Activated CD8-positive, alpha-beta memory T cell treated with anti-CD3 and anti-CD28 coated beads, Interleukin-2, amount 10 ng/mL, durations not matched to agents 7 days and 5 days (primary cell): Measurements from ENCODE around the gene TMC5. TPM values are rescaled to one million over a fixed set of nuclear protein-coding genes. Genes with fewer than 3 reads are reported as not detected.
"Not testable (repeated sequence)": the region's sequence is repeated elsewhere in the genome, so short reads cannot be mapped to it uniquely, and the experiment has no call there.

ENCODE experiments used
- ATAC-seq: fragments of 150-1000 bp; cut with Tn5 transposase; one replicate; pipeline ENCODE4 v1.10.0; 2021; ENCODE audit warnings: moderate library complexity
- CTCF ChIA-PET: fragments of 350-600 bp; sonication (Branson Sonifier 250); formaldehyde crosslinking; loops from one replicate; lab custom pipeline; 2021; ENCODE audit warnings: antibody characterized with exemption; lab: Charles Lee
- DNase-seq: peaks from one replicate; pipeline ENCODE4 v3.0.0-alpha.2; 2020
- H3K27ac Mint-ChIP-seq: one replicate; pipeline ENCODE4 v1.8.0; 2021; ENCODE audit warnings: mild to moderate bottlenecking, mixed read lengths
- H3K27me3 Mint-ChIP-seq: one replicate; pipeline ENCODE4 v1.8.0; 2021; ENCODE audit warnings: mixed read lengths
- H3K36me3 Mint-ChIP-seq: one replicate; pipeline ENCODE4 v1.8.0; 2021; ENCODE audit warnings: mild to moderate bottlenecking, mixed read lengths
- H3K4me1 Mint-ChIP-seq: one replicate; pipeline ENCODE4 v1.8.0; 2021; ENCODE audit warnings: mixed read lengths
- H3K4me3 Mint-ChIP-seq: one replicate; pipeline ENCODE4 v1.8.0; 2021; ENCODE audit warnings: mild to moderate bottlenecking, moderate library complexity, mixed read lengths
- H3K9me3 Mint-ChIP-seq: one replicate; pipeline ENCODE4 v1.8.0; 2022; ENCODE audit warnings: low read depth, mixed read lengths
- total RNA-seq, 2 experiments: library from RNA; stranded (reverse); gene quantifications; one replicate each; pipeline ENCODE4 v1.2.3, GENCODE V29; 2021

TMC5 gene
- total RNA-seq, 2 experiments from 2014 or later: 0.09 TPM; not detected in 1

DNA sequence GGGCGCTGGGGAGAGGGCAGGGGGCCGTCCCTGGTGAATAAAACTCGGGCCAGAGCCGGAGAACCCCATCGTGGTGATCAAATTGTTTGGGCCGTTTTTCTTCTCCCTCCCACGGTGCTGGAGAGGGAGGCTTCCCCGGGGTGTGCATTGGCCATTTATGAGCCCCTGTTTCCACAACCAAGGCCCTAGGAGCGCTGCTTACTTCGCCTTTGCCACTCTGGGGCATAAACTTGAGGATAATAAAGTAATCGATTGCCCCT is 106.6 kb downstream of the TMC5 start:
- no peaks in the 10 kb centered on the region for H3K9me3 Mint-ChIP-seq
- CTCF ChIA-PET: interaction anchor here (0.6 to 5.1 kb wide), 10 partner anchors 15 to 723 kb away, joined by 3 to 41 read pairs (median 3); partner anchors contain the start of genes ARL6IP1 and VPS35L
- H3K4me1 Mint-ChIP-seq: peaks cover 38% of the 10 kb centered on the region
- peaks cover 19% of the 10 kb centered on the region for H3K36me3 Mint-ChIP-seq
- H3K27me3 Mint-ChIP-seq: no peaks in the 10 kb centered on the region
- peak overlapping the region; percentile 92 for H3K4me3 Mint-ChIP-seq
- DNase-seq: peak; percentile 42
- ATAC-seq: no peak
- peak overlapping the region; percentile 93 for H3K27ac Mint-ChIP-seq

- CTCF ChIA-PET: interaction anchor here (0.6 to 5.1 kb wide), 10 partner anchors 14 to 723 kb away, joined by 3 to 41 read pairs (median 3); partner anchors contain the start of genes ARL6IP1 and VPS35L
- Mint-ChIP-seq H3K27me3 (no peaks in the 10 kb centered on the region), H3K27ac (peak overlapping the region; percentile 93), H3K4me1 (peaks cover 35% of the 10 kb centered on the region), H3K36me3 (peaks cover 21% of the 10 kb centered on the region), H3K4me3 (peak overlapping the region; percentile 92), H3K9me3 (no peaks in the 10 kb centered on the region)
- no peak for DNase-seq
- no peak for ATAC-seq
These were observed 107.1 kb downstream of the TMC5 start for GRCh38 chr16:19524616-19525384.

- peaks cover 21% of the 10 kb centered on the region for H3K36me3 Mint-ChIP-seq
- H3K4me3 Mint-ChIP-seq: peak overlapping the region; percentile 92
- ATAC-seq: no peak
- H3K27me3 Mint-ChIP-seq: no peaks in the 10 kb centered on the region
- H3K4me1 Mint-ChIP-seq: peaks cover 32% of the 10 kb centered on the region
- peak overlapping the region; percentile 93 for H3K27ac Mint-ChIP-seq
- DNase-seq: no peak
- CTCF ChIA-PET: interaction anchor here (1.3 to 5.1 kb wide), 5 partner anchors 14 to 31 kb away, joined by 3 to 41 read pairs (median 5); partner anchors contain the start of gene VPS35L
- no peaks in the 10 kb centered on the region for H3K9me3 Mint-ChIP-seq
These were observed 107.7 kb downstream of the TMC5 start for GRCh38 chr16:19525385-19525723.

DNA sequence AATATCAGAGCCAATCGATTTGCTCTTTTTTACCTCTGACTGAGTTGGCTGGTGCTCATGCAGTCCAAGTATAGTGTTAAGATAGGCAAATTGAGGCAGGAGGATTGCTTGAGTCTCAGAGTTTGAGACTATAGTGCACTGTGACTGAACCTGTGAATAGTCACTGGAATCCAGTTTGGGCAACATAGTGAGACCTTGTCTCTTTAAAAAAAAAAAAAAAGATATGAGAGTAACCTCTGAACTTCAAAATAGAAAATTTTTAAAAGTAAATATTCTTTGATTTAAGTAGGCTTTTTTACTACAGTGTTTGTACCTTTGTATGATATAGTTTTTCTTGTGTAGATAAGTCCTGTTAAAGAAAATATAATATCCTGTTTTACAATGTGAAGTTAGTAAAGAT is 109.5 kb downstream of the TMC5 start:
- Mint-ChIP-seq H3K4me3 (no peak overlapping the region), H3K36me3 (peaks cover 25% of the 10 kb centered on the region), H3K27ac (no peak overlapping the region), H3K9me3 (no peaks in the 10 kb centered on the region), H3K4me1 (peaks cover 23% of the 10 kb centered on the region), H3K27me3 (no peaks in the 10 kb centered on the region)
- DNase-seq (no peak), ATAC-seq (no peak)
- CTCF ChIA-PET: interaction anchor here (0.6 to 5.1 kb wide), 2 partner anchors 29 to 437 kb away, joined by 3 to 41 read pairs; partner anchors contain the start of gene VPS35L

DNA sequence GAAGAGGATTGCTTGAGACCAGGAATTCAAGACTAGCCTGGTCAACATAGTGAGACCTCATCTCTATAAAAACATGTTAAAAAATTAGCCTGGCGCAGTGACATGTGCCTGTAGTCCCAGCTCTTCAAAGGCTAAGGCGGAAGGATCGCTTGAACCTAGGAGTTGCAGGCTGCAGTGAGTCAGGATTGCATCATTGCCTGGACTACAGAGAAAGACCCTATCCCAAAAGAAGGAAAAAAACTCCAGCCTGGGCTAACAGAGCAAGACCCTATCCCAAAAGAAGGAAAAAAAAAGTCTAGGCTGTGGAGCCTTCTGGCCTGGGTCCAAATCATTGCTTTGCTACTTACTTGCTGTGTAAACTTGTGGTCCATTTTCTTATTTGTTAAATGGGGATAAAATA is 111.0 kb downstream of the TMC5 start:
- H3K36me3 Mint-ChIP-seq: peaks cover 34% of the 10 kb centered on the region
- ATAC-seq (no peak), DNase-seq (no peak)
- no peak overlapping the region for H3K27ac Mint-ChIP-seq
- H3K27me3 Mint-ChIP-seq: no peaks in the 10 kb centered on the region
- no peaks in the 10 kb centered on the region for H3K9me3 Mint-ChIP-seq
- H3K4me1 Mint-ChIP-seq: peaks cover 18% of the 10 kb centered on the region
- CTCF ChIA-PET: interaction anchor here (0.8 to 1.9 kb wide), 2 partner anchors 9 to 27 kb away, joined by 3 to 10 read pairs; partner anchors contain the start of gene VPS35L
- H3K4me3 Mint-ChIP-seq: no peak overlapping the region

DNA sequence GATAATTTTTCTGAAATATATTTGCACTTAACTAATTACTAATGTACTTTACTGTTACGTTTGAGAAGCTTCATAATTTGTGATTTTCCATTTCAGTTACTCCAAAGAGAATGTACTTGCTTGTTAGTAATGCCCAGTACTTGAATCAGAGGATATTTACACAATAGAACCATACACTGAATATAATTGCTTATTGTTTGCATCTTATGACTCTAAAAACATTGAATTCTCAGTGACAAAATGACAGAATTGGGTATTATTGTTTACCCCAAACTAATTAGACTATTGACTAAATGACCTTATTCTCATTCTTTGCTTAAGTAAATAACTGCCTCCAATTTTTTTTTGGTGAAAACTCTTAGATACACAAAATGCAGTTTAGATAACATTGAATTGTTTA is 114.9 kb downstream of the TMC5 start:
- Mint-ChIP-seq H3K4me3 (no peak overlapping the region), H3K27ac (no peak overlapping the region), H3K9me3 (no peaks in the 10 kb centered on the region), H3K27me3 (no peaks in the 10 kb centered on the region), H3K4me1 (peaks cover 1% of the 10 kb centered on the region), H3K36me3 (peaks cover 49% of the 10 kb centered on the region)
- DNase-seq: no peak
- ATAC-seq: no peak
- CTCF ChIA-PET: interaction anchor here (0.6 kb wide), 1 partner anchor 90 kb away, joined by 4 read pairs; no protein-coding TSS in a partner anchor

DNA sequence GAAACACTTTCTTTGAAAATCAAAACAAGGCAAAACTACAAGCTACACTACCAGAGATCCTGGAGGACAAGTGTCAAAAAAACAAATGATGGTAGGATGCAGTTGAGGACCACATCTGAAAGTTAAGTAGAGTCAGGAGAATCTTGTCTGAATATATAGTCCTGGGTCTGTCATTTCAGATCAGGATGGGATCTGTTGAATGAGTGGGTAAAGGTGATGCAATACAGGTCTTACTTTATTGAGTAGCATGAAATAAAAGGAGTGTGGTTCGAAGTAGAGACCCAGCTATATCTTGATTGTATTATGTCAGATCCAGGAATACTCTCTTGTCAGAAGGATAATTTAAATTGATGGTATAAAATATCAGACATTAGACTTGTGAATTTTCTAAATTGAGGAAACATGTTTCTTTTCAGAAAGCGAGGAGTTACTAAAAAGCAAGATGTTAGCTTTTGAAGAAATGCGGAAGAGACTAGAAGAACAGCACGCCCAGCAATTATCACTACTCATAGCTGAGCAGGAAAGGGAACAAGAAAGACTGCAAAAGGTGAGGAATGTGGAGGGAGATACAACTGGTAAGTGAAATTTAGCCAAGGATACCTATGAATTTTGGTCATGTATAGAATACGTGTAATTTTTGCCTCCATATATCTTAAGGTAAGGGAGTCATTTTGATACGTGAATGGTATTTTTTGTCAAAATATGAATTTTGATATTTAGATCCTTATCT is 122.7 kb downstream of the TMC5 start:
- no peaks in the 10 kb centered on the region for H3K9me3 Mint-ChIP-seq
- ATAC-seq: no peak
- CTCF ChIA-PET: interaction anchor here (1.1 to 2.1 kb wide), 4 partner anchors 13 to 61 kb away, joined by 3 to 7 read pairs (median 6); partner anchors contain the start of gene VPS35L
- H3K27me3 Mint-ChIP-seq: no peaks in the 10 kb centered on the region
- H3K36me3 Mint-ChIP-seq: peaks cover 61% of the 10 kb centered on the region
- peaks cover 9% of the 10 kb centered on the region for H3K4me1 Mint-ChIP-seq
- H3K27ac Mint-ChIP-seq: no peak overlapping the region
- DNase-seq: no peak
- H3K4me3 Mint-ChIP-seq: no peak overlapping the region

DNA sequence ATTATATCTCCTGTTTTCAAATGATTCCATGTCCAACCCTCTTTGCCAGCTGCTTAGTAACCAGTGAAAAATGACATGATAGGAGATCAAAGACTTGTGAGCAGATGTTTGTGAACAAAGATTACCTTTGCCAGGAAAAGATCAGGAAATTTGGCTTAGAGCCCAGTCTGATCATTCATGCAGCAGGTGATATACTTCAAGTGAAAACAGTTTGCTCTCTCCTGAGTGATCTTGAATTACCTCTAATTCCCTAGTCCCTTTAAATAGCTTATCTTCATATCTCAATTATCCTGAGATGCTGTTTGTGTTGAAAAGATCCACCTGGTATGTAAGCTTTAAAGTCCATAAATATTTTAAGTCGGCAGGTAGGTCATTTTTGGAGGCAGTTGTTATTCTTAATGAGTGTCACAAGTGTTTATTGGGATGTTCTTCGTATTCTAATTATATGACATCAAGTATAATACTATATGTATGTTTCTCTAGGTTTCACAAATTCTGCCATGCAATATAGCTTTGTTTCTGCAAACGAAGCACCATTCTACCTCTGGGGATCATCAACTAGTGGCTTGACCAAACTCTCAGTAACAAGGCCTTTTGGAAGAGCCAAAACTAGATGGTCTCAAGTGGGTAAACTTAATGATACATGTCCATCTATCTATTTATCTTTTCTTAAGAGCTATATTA is 124.6 kb downstream of the TMC5 start:
- DNase-seq: no peak
- ATAC-seq: no peak
- Mint-ChIP-seq H3K9me3 (no peaks in the 10 kb centered on the region), H3K4me3 (no peak overlapping the region), H3K27me3 (no peaks in the 10 kb centered on the region), H3K36me3 (peaks cover 51% of the 10 kb centered on the region), H3K4me1 (peaks cover 9% of the 10 kb centered on the region), H3K27ac (no peak overlapping the region)
- CTCF ChIA-PET: interaction anchor here (1.1 to 1.6 kb wide), 3 partner anchors 8 to 18 kb away, joined by 3 to 4 read pairs (median 3); partner anchors contain the start of genes CCP110 and VPS35L

DNA sequence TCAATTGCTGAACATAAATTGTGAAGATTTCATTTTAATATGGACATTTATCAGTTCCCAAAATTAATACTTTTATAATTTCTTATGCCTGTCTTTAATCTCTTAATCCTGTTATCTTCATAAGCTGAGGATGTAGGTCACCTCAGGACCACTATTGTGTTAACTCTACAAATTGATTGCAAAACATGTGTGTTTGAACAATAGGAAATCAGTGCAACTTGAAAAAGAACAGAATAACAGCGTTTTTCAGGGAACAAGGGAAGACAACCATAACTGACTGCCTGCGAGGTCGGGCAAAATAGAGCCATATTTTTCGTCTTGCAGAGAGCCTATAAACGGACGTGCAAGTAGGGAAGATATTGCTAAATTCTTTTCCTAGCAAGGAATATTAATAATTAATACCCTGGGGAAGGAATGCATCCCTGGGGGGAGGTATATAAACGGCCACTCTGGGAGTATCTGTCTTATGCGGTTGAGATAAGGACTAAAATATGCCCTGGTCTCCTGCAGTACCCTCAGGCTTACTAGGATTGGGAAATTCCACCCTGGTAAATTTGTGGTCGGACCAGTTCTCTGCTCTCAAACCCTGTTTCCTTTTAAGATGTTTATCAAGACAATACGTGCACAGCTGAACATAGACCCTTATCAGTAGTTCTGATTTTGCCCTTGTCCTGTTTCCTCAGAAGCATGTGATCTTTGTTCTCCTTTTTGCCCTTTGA is 125.8 kb downstream of the TMC5 start:
- not testable (repeated sequence) for ATAC-seq, H3K27ac Mint-ChIP-seq, H3K9me3 Mint-ChIP-seq, H3K27me3 Mint-ChIP-seq, H3K4me3 Mint-ChIP-seq, DNase-seq
- Mint-ChIP-seq H3K36me3 (peaks cover 57% of the 10 kb centered on the region), H3K4me1 (peaks cover 12% of the 10 kb centered on the region)
- CTCF ChIA-PET: interaction anchor here (1.4 to 1.6 kb wide), 2 partner anchors 12 to 19 kb away, joined by 3 to 4 read pairs; partner anchors contain the start of genes CCP110 and VPS35L

DNA sequence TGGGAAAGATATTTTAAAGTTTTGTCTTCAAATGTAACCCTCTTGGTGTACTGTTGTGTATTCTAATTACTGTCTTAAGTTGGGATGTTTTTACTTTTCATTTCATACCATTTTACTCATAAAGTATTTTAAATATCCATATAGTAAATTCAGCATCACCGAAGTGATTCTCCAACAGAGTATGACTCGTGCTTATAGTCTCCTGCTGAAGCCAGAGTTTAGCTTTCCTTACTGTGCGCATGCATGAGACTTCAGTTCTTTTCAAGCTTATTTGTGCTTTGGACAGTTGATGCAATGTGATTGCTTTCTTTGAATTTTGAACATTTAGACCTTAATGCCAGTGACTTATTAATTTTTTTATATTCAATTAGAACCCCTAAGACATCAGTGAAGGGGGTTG is 130.5 kb downstream of the TMC5 start:
- Mint-ChIP-seq H3K4me1 (peaks cover 20% of the 10 kb centered on the region), H3K36me3 (peaks cover 43% of the 10 kb centered on the region), H3K9me3 (no peaks in the 10 kb centered on the region), H3K27ac (no peak overlapping the region), H3K27me3 (no peaks in the 10 kb centered on the region), H3K4me3 (no peak overlapping the region)
- DNase-seq (no peak), ATAC-seq (no peak)
- CTCF ChIA-PET: interaction anchor here (1.0 to 1.2 kb wide), 3 partner anchors 10 to 337 kb away, joined by 3 to 4 read pairs (median 3); partner anchors contain the start of gene GPRC5B
